Endothelial cell of umbilical vein (primary cell): ENCODE results near the gene HTRA3. TPM values are rescaled to one million over a fixed set of nuclear protein-coding genes. Genes with fewer than 3 reads are reported as not detected.

Experiments
- BruUV-seq: library from RNA; stranded (reverse); fragments of 400-500 nt; replicated peaks from 2 replicates; lab custom pipeline; 2021; lab: Mats Ljungman, UMichigan
- CTCF ChIA-PET: fragments of 300-600, 350-600 bp; sonication (Branson Sonifier 250); formaldehyde crosslinking; loops from one replicate; lab custom pipeline; 2021; ENCODE audit warnings: antibody characterized with exemption, inconsistent platforms; lab: Charles Lee
- POLR2A ChIA-PET: fragments of 300-600, 350-600 bp; sonication (Branson Sonifier 250); formaldehyde crosslinking; loops from one replicate; lab custom pipeline; 2021; ENCODE audit warnings: antibody characterized with exemption, inconsistent platforms; lab: Charles Lee
- DNase-seq: peaks from one replicate; pipeline ENCODE4 v3.0.0-alpha.2; 2011; ENCODE audit warnings: low read depth, low spot score
- FAIRE-seq: peaks from 2 replicates; lab custom pipeline; 2011; peaks lifted over from hg19 to GRCh38; lab: Jason Lieb, UNC
- H2AFZ ChIP-seq: 2 replicates; pipeline ENCODE4 v1.6.0; 2012; ENCODE audit warnings: low read depth, low read length, control low read depth, inconsistent platforms
- H3K27ac ChIP-seq: 2 replicates; pipeline ENCODE4 v1.5.1; 2011; ENCODE audit warnings: low read depth, mild to moderate bottlenecking, control low read depth, low read length, moderate library complexity; ENCODE audit not compliant: insufficient read depth
- H3K27me3 ChIP-seq, 2 experiments: 2 replicates each; pipeline versions ENCODE4 v1.6.0 to v1.6.1; 2011; ENCODE audit warnings: low read length in 2 of 2, mixed read lengths in 1 of 2; ENCODE audit not compliant: control insufficient read depth in 2 of 2, insufficient read depth in 2 of 2
- H3K36me3 ChIP-seq, 2 experiments: 2 replicates in 1 of 2; 3 replicates in 1 of 2; pipeline ENCODE4 v1.5.1; 2011; ENCODE audit warnings: low read length in 2 of 2, mild to moderate bottlenecking in 1 of 2, moderate library complexity in 1 of 2; ENCODE audit not compliant: control insufficient read depth in 2 of 2, insufficient read depth in 2 of 2; ENCODE audit errors: extremely low read depth in 1 of 2
- H3K4me1 ChIP-seq: 3 replicates; pipeline ENCODE4 v1.5.1; 2011; ENCODE audit warnings: mild to moderate bottlenecking, low read length; ENCODE audit not compliant: control insufficient read depth, insufficient read depth; ENCODE audit errors: extremely low read depth
- H3K4me2 ChIP-seq: 2 replicates; pipeline ENCODE4 v1.6.1; 2011; ENCODE audit warnings: low read length, control low read depth, mixed read lengths; ENCODE audit not compliant: insufficient read depth
- H3K4me3 ChIP-seq, 3 experiments: fragments of 200-600 bp in 1 of 3; sonication (generic), shearing (Covaris generic) in 1 of 3; replicated peaks in 1 of 3; 2 replicates each; pipeline ENCODE4 v1.5.1; 2011 to 2016; ENCODE audit warnings: control low read depth in 3 of 3, low read length in 3 of 3, mild to moderate bottlenecking in 2 of 3, inconsistent platforms in 1 of 3, low read depth in 1 of 3, moderate library complexity in 1 of 3; ENCODE audit not compliant: insufficient read depth in 1 of 3
- H3K79me2 ChIP-seq: 2 replicates; pipeline ENCODE4 v1.6.0; 2012; ENCODE audit warnings: low read length, inconsistent platforms; ENCODE audit not compliant: control insufficient read depth, insufficient read depth
- H3K9ac ChIP-seq: replicated peaks from 2 replicates; pipeline ENCODE3; 2011; ENCODE audit warnings: low read length, control low read depth; ENCODE audit not compliant: insufficient read depth; ENCODE audit errors: extremely low read depth
- H3K9me1 ChIP-seq: replicated peaks from 3 replicates; pipeline ENCODE4 v1.6.0; 2011; ENCODE audit warnings: mild to moderate bottlenecking, low read length; ENCODE audit not compliant: control insufficient read depth, insufficient read depth; ENCODE audit errors: extremely low read depth
- H3K9me3 ChIP-seq: replicated peaks from 2 replicates; pipeline ENCODE4 v1.5.1; 2012; ENCODE audit warnings: low read length, inconsistent platforms; ENCODE audit not compliant: control insufficient read depth, insufficient read depth
- H4K20me1 ChIP-seq: replicated peaks from 2 replicates; pipeline ENCODE3; 2011; ENCODE audit warnings: mild to moderate bottlenecking, low read length; ENCODE audit not compliant: control insufficient read depth, insufficient read depth; ENCODE audit errors: extremely low read depth
- EZH2 ChIP-seq: IDR thresholded peaks from 2 replicates; pipeline ENCODE4 v1.6.1; 2012; ENCODE audit warnings: borderline replicate concordance, low read depth, mild to moderate bottlenecking, moderate library complexity, low read length, inconsistent platforms; ENCODE audit not compliant: severe bottlenecking
- FOS ChIP-seq: IDR thresholded peaks from 2 replicates; pipeline ENCODE4 v1.6.1; 2011; ENCODE audit warnings: mild to moderate bottlenecking, low read length, moderate library complexity, borderline replicate concordance; ENCODE audit not compliant: insufficient read depth
- GATA2 ChIP-seq: IDR thresholded peaks from 2 replicates; pipeline ENCODE4 v1.7.0; 2011; ENCODE audit warnings: low read depth, mild to moderate bottlenecking, moderate library complexity, mixed read lengths, low read length; ENCODE audit not compliant: insufficient read length, insufficient read depth
- JUN ChIP-seq: IDR thresholded peaks from 2 replicates; pipeline ENCODE4 v1.6.1; 2011; ENCODE audit warnings: borderline replicate concordance, low read depth; ENCODE audit not compliant: insufficient read length, insufficient read depth
- MAX ChIP-seq: IDR thresholded peaks from 2 replicates; pipeline ENCODE4 v1.6.1; 2011; ENCODE audit not compliant: insufficient read depth, insufficient read length
- MYC ChIP-seq: IDR thresholded peaks from one replicate; pipeline ENCODE4 v1.6.1; 2011; ENCODE audit warnings: mild to moderate bottlenecking, low read depth, low read length
- POLR2A ChIP-seq: IDR thresholded peaks from 2 replicates; pipeline ENCODE4 v1.6.1; 2012; ENCODE audit warnings: low read depth, mild to moderate bottlenecking, control low read depth, low read length
- POLR2AphosphoS5 ChIP-seq: IDR thresholded peaks from 2 replicates; pipeline ENCODE4 v1.6.1; 2012; ENCODE audit warnings: low read depth, mild to moderate bottlenecking, control low read depth, low read length, moderate library complexity; ENCODE audit not compliant: insufficient read depth
- dilution Hi-C: fragments of 300-500 bp; cut with MboI; formaldehyde crosslinking; loops from one replicate; pipeline ENCODE4 v1.15.0; 2019; ENCODE audit warnings: low sequenced_read_pairs; ENCODE audit not compliant: extremely low pct_ligation_motif_present
- intact Hi-C: fragments of 100-400 bp; cut with micrococcal nuclease; formaldehyde crosslinking; loops from one replicate; pipeline ENCODE4 v1.10.0; 2022
- polyA plus RNA-seq, 4 experiments: library from polyadenylated mRNA; depleted of rRNA in 3 of 4; stranded (reverse) in 3 of 4; unstranded in 1 of 4; fragments of >200 nt; gene quantifications; 2 replicates each; pipeline versions ENCODE4 v1.2.1 to v1.2.3, GENCODE V29; 2011 to 2012; ENCODE audit warnings: missing spikeins in 1 of 4
- total RNA-seq: library from RNA; stranded (reverse); gene quantifications from 2 replicates; pipeline ENCODE4 v1.2.3, GENCODE V29; 2021
- TF ChIP-seq, protein P1 (sequence below), 2 donors: IDR thresholded peaks; 1 replicate in 1 of 2; 2 replicates in 1 of 2; pipeline ENCODE4 v1.5.1; 2011; ENCODE audit warnings: low read length in 2 of 2, mild to moderate bottlenecking in 2 of 2, moderate library complexity in 2 of 2, control low read depth in 1 of 2, inconsistent platforms in 1 of 2, low read depth in 1 of 2; ENCODE audit not compliant: insufficient read depth in 1 of 2; ENCODE audit errors: extremely low read depth in 1 of 2

The HTRA3 gene
- total and polyA plus RNA-seq, 2 donors (not counting 3 experiments of a cell fraction or from before 2014, with no cell fraction given) = 9.0 to 12.0 TPM

- TF ChIP-seq MYC = no peak
- TF ChIP-seq POLR2AphosphoS5 = no peak
- TF ChIP-seq FOS = no peak
- CTCF ChIA-PET = interaction anchor here (2.9 kb wide), 1 partner anchor 16 kb away, joined by 9 read pairs; no protein-coding TSS in a partner anchor
- H3K9me3 ChIP-seq = no peaks in the 10 kb centered on the region
- H4K20me1 ChIP-seq = no peaks in the 10 kb centered on the region
- no peak overlapping the region for H3K4me3 ChIP-seq
- POLR2A ChIA-PET = no interaction called here
- H3K9me1 ChIP-seq = no peaks in the 10 kb centered on the region
- H3K27me3 ChIP-seq = no peaks in the 10 kb centered on the region
- peaks cover 5% of the 10 kb centered on the region for H3K4me1 ChIP-seq
- no peak overlapping the region for H3K27ac ChIP-seq
- dilution Hi-C loops = no loop called here
- FAIRE-seq = no peak
- no peak overlapping the region for H2AFZ ChIP-seq
- BruUV-seq = no TSS peak
- H3K9ac ChIP-seq = no peak overlapping the region
- intact Hi-C loops = no loop called here
- H3K4me2 ChIP-seq = no peak overlapping the region
- no peak for DNase-seq
- no peaks in the 10 kb centered on the region for H3K36me3 ChIP-seq
- no peaks in the 10 kb centered on the region for H3K79me2 ChIP-seq
Measured at GRCh38 chr4:8283161-8283560, 13.6 kb downstream of the HTRA3 start.

GRCh38 chr4:8283631-8284121, 14.1 kb downstream of the HTRA3 start:
- intact Hi-C loops = no loop called here
- Histone ChIP-seq H3K9me3 (no peaks in the 10 kb centered on the region), H3K4me2 (no peak overlapping the region), H4K20me1 (no peaks in the 10 kb centered on the region), H3K79me2 (no peaks in the 10 kb centered on the region), H3K27ac (no peak overlapping the region), H3K36me3 (no peaks in the 10 kb centered on the region), H3K9me1 (no peaks in the 10 kb centered on the region), H3K4me1 (peaks cover under 1% of the 10 kb centered on the region), H3K4me3 (no peak overlapping the region), H3K9ac (no peak overlapping the region), H2AFZ (no peak overlapping the region), H3K27me3 (no peaks in the 10 kb centered on the region)
- dilution Hi-C loops = no loop called here
- ChIA-PET CTCF (no interaction called here), POLR2A (no interaction called here)
- no peak for DNase-seq
- BruUV-seq = no TSS peak
- FAIRE-seq = no peak
- TF ChIP-seq MAX (no peak), JUN (no peak), MYC (no peak), FOS (no peak), GATA2 (no peak), POLR2AphosphoS5 (no peak), EZH2 (no peak), POLR2A (no peak)
- TF ChIP-seq, protein P1, sequence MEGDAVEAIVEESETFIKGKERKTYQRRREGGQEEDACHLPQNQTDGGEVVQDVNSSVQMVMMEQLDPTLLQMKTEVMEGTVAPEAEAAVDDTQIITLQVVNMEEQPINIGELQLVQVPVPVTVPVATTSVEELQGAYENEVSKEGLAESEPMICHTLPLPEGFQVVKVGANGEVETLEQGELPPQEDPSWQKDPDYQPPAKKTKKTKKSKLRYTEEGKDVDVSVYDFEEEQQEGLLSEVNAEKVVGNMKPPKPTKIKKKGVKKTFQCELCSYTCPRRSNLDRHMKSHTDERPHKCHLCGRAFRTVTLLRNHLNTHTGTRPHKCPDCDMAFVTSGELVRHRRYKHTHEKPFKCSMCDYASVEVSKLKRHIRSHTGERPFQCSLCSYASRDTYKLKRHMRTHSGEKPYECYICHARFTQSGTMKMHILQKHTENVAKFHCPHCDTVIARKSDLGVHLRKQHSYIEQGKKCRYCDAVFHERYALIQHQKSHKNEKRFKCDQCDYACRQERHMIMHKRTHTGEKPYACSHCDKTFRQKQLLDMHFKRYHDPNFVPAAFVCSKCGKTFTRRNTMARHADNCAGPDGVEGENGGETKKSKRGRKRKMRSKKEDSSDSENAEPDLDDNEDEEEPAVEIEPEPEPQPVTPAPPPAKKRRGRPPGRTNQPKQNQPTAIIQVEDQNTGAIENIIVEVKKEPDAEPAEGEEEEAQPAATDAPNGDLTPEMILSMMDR (IDR thresholded peaks at IDR 0.05; ENCODE audit: extremely low read depth in 1 of 2, insufficient read depth in 1 of 2, low read depth in 1 of 2, low read length in 2 of 2) = no peak
